ENCODE data around the gene CRYZL1. TPM values are rescaled to one million over a fixed set of nuclear protein-coding genes. Genes with fewer than 3 reads are reported as not detected.

CRYZL1 gene
- total and polyA plus RNA-seq, 9 donors, result 21.2 to 35.9 (median 29.9) TPM

DNA sequence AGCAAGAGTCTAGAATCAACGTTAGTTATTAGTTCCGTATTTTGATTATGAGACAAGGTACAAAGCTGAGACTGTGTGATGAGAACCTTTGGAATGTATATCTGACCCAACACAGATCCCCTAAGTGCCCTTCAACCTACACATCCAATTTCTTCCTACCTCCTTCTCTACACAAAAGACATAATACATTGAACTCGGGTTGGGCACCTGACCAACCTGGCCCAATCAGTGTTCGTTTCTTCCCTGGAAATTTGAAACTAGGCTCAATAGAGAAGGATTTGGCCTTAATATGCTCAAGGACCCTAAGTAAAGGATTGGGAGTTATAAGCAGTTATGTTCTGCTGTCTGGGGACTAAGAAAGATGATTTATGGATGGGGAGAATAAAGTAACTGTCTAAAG is 12.9 kb upstream of the CRYZL1 start:
- DNase-seq, result no peak
- H3K27ac ChIP-seq (ENCODE audit: low read length), result no peak overlapping the region
- WGBS (ENCODE audit: insufficient coverage), result no CpG with 5 or more reads among the region's 4 CpGs
- no peaks in the 10 kb centered on the region for H3K27me3 ChIP-seq (ENCODE audit: control insufficient read depth, insufficient read depth, low read length)
- peaks cover 12% of the 10 kb centered on the region for H3K4me1 ChIP-seq (ENCODE audit: control insufficient read depth, insufficient read depth, low read length)
- peaks cover 2% of the 10 kb centered on the region for H3K36me3 ChIP-seq (ENCODE audit: control insufficient read depth, insufficient read depth, low read length)
- no peak overlapping the region for H3K4me3 ChIP-seq (ENCODE audit: low read length)
- no peaks in the 10 kb centered on the region for H3K9me3 ChIP-seq (replicated peaks; ENCODE audit: control insufficient read depth, low read depth, low read length)

DNA sequence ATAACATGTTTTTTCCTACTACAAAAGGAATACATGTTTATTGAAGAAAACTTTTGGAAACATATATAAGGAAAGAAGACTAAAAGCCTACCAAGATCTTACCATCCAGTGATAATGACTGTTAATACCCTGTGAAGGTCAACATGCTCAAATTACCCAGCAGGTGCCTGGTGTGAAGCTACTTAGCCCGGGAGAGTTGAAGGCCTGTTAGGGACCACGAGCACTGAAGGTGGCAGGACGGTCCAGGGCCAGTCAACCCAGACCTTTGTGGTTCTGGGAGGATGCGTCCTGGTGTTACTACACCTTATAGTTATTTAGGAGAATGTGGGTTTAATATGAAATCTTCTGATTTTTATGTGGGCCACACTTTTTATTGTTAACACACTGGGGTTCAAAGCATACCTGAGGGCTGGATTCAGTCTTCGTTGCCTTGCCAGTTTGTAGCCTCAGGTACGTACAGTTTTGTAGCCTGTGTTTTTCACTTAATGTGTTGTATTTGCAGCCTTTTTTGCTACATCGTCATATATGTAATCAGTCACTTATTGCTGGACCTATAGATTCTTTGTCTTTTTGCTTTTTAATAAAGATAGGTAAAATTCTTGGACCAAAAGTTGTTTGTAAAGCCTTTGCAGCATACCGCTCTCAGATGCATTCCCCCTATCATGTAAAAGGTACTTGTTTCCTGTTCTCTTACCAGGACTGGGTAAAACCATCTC is 10.6 kb upstream of the CRYZL1 start:
- 20% methylated on average over 1 of the region's 8 CpGs for WGBS (ENCODE audit: insufficient coverage)
- H3K4me3 ChIP-seq (ENCODE audit: low read length), result no peak overlapping the region
- peaks cover 2% of the 10 kb centered on the region for H3K36me3 ChIP-seq (ENCODE audit: control insufficient read depth, insufficient read depth, low read length)
- no peak overlapping the region for H3K27ac ChIP-seq (ENCODE audit: low read length)
- peaks cover 13% of the 10 kb centered on the region for H3K4me1 ChIP-seq (ENCODE audit: control insufficient read depth, insufficient read depth, low read length)
- DNase-seq, result no peak
- H3K9me3 ChIP-seq (replicated peaks; ENCODE audit: control insufficient read depth, low read depth, low read length), result no peaks in the 10 kb centered on the region
- no peaks in the 10 kb centered on the region for H3K27me3 ChIP-seq (ENCODE audit: control insufficient read depth, insufficient read depth, low read length)

DNA sequence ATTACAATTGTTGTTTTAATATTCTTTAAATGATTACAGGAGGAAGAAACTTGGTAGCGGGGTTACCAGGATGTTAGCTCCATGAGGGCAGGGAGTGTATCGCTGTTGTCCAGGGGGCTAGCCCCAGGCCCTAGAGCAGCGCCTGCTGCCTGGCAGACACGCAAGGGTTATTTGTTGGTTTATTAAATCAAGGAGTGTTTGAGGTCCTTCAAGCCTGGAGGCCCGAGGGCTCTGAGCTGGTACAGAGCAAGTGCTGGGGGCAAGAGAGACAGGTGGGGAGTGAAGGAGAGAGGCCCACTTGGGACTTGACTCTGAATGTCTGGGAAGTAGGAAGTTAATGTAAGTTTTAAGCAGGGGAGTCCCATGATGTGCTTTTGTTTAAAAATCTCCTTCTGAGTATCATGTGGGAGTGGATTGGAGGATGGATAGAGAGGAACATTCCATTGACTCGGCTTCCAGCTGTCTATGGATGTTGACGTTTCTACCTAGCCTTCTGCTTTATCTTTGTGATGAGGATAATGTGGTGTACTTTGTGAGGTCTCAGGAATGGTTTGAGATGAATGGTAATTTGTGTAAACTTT is 9.5 kb upstream of the CRYZL1 start:
- Histone ChIP-seq H3K27me3 (ENCODE audit: control insufficient read depth, insufficient read depth, low read length) (no peaks in the 10 kb centered on the region), H3K4me1 (ENCODE audit: control insufficient read depth, insufficient read depth, low read length) (peaks cover 13% of the 10 kb centered on the region), H3K9me3 (replicated peaks; ENCODE audit: control insufficient read depth, low read depth, low read length) (no peaks in the 10 kb centered on the region), H3K36me3 (ENCODE audit: control insufficient read depth, insufficient read depth, low read length) (peaks cover 2% of the 10 kb centered on the region), H3K27ac (ENCODE audit: low read length) (no peak overlapping the region), H3K4me3 (ENCODE audit: low read length) (no peak overlapping the region)
- WGBS (ENCODE audit: insufficient coverage), result 90% methylated on average over 5 of the region's 7 CpGs
- no peak for DNase-seq

DNA sequence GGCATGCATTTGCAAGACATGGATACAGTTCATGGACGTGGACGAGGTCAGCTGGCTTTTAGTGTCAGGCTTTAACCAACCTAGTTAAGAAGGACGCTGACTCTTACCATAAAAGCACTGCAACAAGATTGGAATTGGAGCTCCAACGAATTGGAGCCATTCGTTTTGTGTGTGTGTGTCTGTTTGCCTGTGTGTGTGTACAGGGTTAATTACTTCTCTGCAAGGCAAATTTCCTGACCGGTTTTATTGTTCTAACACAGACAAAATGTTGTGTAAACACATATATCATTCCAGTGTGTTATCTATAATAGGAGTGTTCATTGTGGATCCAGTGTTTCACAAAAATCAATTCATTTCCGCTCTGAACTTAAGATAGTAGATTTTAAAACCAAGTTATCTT is 8.7 kb upstream of the CRYZL1 start:
- DNase-seq, result no peak
- H3K27me3 ChIP-seq (ENCODE audit: control insufficient read depth, insufficient read depth, low read length), result no peaks in the 10 kb centered on the region
- no CpG with 5 or more reads among the region's 7 CpGs for WGBS (ENCODE audit: insufficient coverage)
- H3K36me3 ChIP-seq (ENCODE audit: control insufficient read depth, insufficient read depth, low read length), result peaks cover 2% of the 10 kb centered on the region
- H3K4me1 ChIP-seq (ENCODE audit: control insufficient read depth, insufficient read depth, low read length), result peaks cover 13% of the 10 kb centered on the region
- no peak overlapping the region for H3K27ac ChIP-seq (ENCODE audit: low read length)
- no peak overlapping the region for H3K4me3 ChIP-seq (ENCODE audit: low read length)
- H3K9me3 ChIP-seq (replicated peaks; ENCODE audit: control insufficient read depth, low read depth, low read length), result no peaks in the 10 kb centered on the region

DNA sequence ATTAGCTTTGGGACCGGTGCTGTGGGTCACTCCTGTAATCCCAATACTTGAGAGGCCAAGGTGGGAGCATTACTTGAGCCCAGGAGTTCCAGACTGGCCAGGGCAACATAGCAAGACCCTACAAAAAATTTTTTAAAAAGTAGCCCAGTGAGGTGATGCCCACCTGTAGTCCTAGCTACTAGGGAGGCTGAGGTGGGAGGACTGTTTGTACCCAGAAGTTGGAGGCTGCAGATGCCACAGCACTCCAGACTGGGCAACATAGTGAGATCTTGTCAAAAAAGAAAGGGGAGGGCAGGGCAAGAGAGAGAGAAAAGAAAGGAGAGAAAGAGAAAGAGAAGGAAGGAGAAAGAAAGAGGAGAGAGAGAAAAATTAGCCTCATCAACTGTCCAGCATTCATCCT is 7.0 kb upstream of the CRYZL1 start:
- Histone ChIP-seq H3K27me3 (ENCODE audit: control insufficient read depth, insufficient read depth, low read length) (no peaks in the 10 kb centered on the region), H3K4me1 (ENCODE audit: control insufficient read depth, insufficient read depth, low read length) (peaks cover 23% of the 10 kb centered on the region), H3K27ac (ENCODE audit: low read length) (no peak overlapping the region), H3K9me3 (replicated peaks; ENCODE audit: control insufficient read depth, low read depth, low read length) (no peaks in the 10 kb centered on the region), H3K36me3 (ENCODE audit: control insufficient read depth, insufficient read depth, low read length) (no peaks in the 10 kb centered on the region), H3K4me3 (ENCODE audit: low read length) (no peak overlapping the region)
- WGBS (ENCODE audit: insufficient coverage), result 100% methylated on average over 1 of the region's 1 CpG
- no peak for DNase-seq

DNA sequence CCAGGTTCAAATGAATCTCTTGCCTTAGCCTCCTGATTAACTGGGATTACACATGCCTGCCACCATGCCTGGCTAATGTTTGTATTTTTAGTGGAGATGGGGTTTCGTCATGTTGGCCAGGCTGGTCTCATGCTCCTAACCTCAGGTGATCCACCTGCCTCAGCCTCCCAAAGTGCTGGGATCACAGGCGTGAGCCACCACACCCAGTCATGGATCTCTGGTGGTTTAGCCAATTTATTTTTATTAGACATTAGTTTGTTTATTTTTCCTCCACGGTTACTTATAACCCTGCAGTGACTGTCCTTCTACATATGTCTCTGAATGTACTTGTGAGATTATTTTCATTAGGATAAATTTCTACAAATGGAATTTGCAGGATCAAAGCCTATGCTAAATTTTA is 6.0 kb upstream of the CRYZL1 start:
- no peaks in the 10 kb centered on the region for H3K9me3 ChIP-seq (replicated peaks; ENCODE audit: control insufficient read depth, low read depth, low read length)
- H3K4me1 ChIP-seq (ENCODE audit: control insufficient read depth, insufficient read depth, low read length), result peaks cover 24% of the 10 kb centered on the region
- H3K27me3 ChIP-seq (ENCODE audit: control insufficient read depth, insufficient read depth, low read length), result no peaks in the 10 kb centered on the region
- no peak for DNase-seq
- no peak overlapping the region for H3K4me3 ChIP-seq (ENCODE audit: low read length)
- no peak overlapping the region for H3K27ac ChIP-seq (ENCODE audit: low read length)
- 100% methylated on average over 1 of the region's 3 CpGs for WGBS (ENCODE audit: insufficient coverage)
- no peaks in the 10 kb centered on the region for H3K36me3 ChIP-seq (ENCODE audit: control insufficient read depth, insufficient read depth, low read length)

DNA sequence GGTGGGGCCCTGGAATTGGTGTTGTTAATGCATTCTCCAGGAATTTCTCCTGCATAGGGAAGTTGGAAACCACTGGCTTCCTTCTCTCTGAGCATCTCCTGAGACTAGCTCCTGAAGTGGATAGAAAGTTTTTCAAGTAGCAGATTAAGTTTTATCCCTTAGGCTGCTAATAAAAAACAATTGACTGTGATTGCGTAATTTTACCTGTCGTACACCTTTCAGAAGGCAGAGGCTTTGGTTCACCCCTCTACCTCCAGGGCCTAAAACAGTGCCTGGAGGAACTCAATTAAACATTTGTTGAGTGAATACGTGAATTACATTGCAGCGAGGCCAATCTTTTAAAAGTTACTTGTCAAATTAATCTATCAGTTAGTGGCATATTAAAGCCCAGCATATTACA is 4.2 kb upstream of the CRYZL1 start:
- WGBS (ENCODE audit: insufficient coverage), result no CpG with 5 or more reads among the region's 4 CpGs
- Histone ChIP-seq H3K27me3 (ENCODE audit: control insufficient read depth, insufficient read depth, low read length) (no peaks in the 10 kb centered on the region), H3K4me1 (ENCODE audit: control insufficient read depth, insufficient read depth, low read length) (peaks cover 17% of the 10 kb centered on the region), H3K27ac (ENCODE audit: low read length) (no peak overlapping the region), H3K9me3 (replicated peaks; ENCODE audit: control insufficient read depth, low read depth, low read length) (no peaks in the 10 kb centered on the region), H3K36me3 (ENCODE audit: control insufficient read depth, insufficient read depth, low read length) (no peaks in the 10 kb centered on the region), H3K4me3 (ENCODE audit: low read length) (no peak overlapping the region)
- no peak for DNase-seq

DNA sequence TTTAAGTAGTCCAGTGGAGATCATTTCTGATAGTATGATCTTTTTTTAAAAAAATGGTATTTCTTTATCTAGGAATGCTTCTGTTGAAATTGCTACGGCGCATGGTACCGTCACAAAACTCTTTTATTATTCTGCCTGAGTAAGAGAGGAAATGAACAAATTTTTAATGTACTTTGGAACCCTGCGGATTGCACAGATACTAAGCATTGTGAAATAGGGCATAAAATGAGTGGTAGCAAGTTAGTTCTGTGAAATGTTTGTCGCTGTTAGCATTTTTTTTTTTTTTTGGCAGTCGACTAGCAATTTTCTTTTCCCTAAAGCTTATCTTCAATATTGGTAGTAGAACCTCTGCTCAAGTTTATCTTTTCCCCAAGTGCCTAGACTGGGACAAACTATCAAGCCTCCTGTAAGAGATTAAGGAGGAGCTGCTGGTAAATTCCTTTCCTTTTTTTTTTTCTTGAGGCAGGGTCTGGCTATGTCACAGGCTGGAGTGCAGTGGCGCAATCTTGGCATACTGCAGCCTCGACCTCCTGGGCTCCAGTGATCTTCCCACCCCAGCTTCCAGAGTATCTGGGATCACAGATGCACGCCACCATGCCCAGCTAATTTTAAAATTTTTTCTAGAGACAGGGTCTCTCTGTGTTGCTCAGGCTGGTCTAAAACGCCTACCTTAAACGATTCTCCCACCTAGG is 3.0 kb upstream of the CRYZL1 start:
- no CpG with 5 or more reads among the region's 11 CpGs for WGBS (ENCODE audit: insufficient coverage)
- H3K4me1 ChIP-seq (ENCODE audit: control insufficient read depth, insufficient read depth, low read length), result peaks cover 12% of the 10 kb centered on the region

DNA sequence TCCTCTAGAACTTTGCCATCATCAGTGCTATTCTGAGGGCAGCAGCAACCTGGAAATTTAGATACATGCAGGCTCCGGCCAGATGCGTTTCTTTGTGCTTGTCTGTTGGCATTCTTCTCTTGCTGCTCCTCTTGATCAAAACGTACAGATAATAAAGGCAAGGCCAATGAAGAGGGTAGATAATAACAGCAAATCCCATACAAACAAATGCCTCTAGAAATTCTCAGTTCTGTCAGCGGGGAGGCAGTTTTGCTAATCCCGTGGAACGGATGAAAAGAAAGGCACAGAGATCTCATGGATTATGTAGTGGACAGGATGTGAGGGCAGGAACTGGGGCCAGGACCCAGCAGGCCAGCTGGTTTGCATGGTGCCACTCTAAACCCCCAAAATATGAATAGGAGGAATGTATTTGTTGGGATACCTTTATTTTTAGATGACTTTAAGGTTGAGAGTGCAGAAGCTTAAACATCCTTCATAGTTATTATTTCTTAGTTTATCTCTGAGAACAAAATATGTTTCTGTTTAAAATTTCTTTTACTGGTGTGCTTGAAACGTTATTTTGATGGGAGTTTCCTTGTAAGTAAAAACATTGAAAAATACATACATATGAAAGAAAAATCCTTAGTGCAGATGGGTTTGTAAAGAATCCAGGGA is 2.2 kb upstream of the CRYZL1 start:
- peaks cover 11% of the 10 kb centered on the region for H3K4me1 ChIP-seq (ENCODE audit: control insufficient read depth, insufficient read depth, low read length)
- H3K27ac ChIP-seq (ENCODE audit: low read length), result peak overlapping the region; percentile 70
- H3K4me3 ChIP-seq (ENCODE audit: low read length), result peak overlapping the region; percentile 75
- H3K36me3 ChIP-seq (ENCODE audit: control insufficient read depth, insufficient read depth, low read length), result no peaks in the 10 kb centered on the region
- no peaks in the 10 kb centered on the region for H3K9me3 ChIP-seq (replicated peaks; ENCODE audit: control insufficient read depth, low read depth, low read length)
- 0% methylated on average over 3 of the region's 7 CpGs for WGBS (ENCODE audit: insufficient coverage)
- no peaks in the 10 kb centered on the region for H3K27me3 ChIP-seq (ENCODE audit: control insufficient read depth, insufficient read depth, low read length)
- peak; percentile 43 for DNase-seq

More for the DNA sequence above, 3.0 kb upstream of the CRYZL1 start:
- H3K36me3 ChIP-seq (ENCODE audit: control insufficient read depth, insufficient read depth, low read length), result no peaks in the 10 kb centered on the region
- no peak for DNase-seq
- peak overlapping the region; percentile 30 for H3K27ac ChIP-seq (ENCODE audit: low read length)
- no peaks in the 10 kb centered on the region for H3K27me3 ChIP-seq (ENCODE audit: control insufficient read depth, insufficient read depth, low read length)
- no peaks in the 10 kb centered on the region for H3K9me3 ChIP-seq (replicated peaks; ENCODE audit: control insufficient read depth, low read depth, low read length)
- no peak overlapping the region for H3K4me3 ChIP-seq (ENCODE audit: low read length)
